GM12878 (cell line): ENCODE measurements around the gene YTHDC1. TPM values are rescaled to one million over a fixed set of nuclear protein-coding genes. Genes with fewer than 3 reads are reported as not detected.

ENCODE experiments used
- ATAC-seq: fragments of 200-7000 bp; cut with Tn5 transposase; 3 replicates; pipeline ENCODE4 v1.9.1; 2020; ENCODE audit warnings: mild to moderate bottlenecking, moderate library complexity
- BruUV-seq: library from RNA; stranded (reverse); fragments of 400-500 nt; replicated peaks from 2 replicates; lab custom pipeline; 2021; lab: Mats Ljungman, UMichigan
- CTCF ChIA-PET: fragments of 300-600 bp; sonication (Branson Sonifier 250); formaldehyde crosslinking; extraction: SDS; loops from one replicate; lab custom pipeline; 2021; ENCODE audit warnings: inconsistent platforms; lab: Yijun Ruan, JAX
- POLR2A ChIA-PET: fragments of 350-600 bp; formaldehyde crosslinking; extraction: SDS; loops from one replicate; lab custom pipeline; 2021; ENCODE audit warnings: inconsistent platforms; lab: Charles Lee
- RAD21 ChIA-PET: fragments of 300-600 bp; sonication (Branson Sonifier 250); formaldehyde crosslinking; loops from one replicate; lab custom pipeline; 2023; ENCODE audit warnings: antibody characterized with exemption; ENCODE audit not compliant: unreplicated experiment; lab: Charles Lee
- SMC1A ChIA-PET: fragments of 300-600 bp; sonication (Branson Sonifier 250); formaldehyde crosslinking; loops from one replicate; lab custom pipeline; 2023; ENCODE audit not compliant: unreplicated experiment, uncharacterized antibody; lab: Charles Lee
- DNase-seq: peaks from one replicate; pipeline ENCODE4 v3.0.0-alpha.2; 2011; ENCODE audit warnings: low read depth, low spot score
- FAIRE-seq: peaks from 3 replicates; lab custom pipeline; 2011; peaks lifted over from hg19 to GRCh38; lab: Jason Lieb, UNC
- H2AFZ ChIP-seq: 2 replicates; pipeline ENCODE4 v1.6.0; 2011; ENCODE audit warnings: low read depth, low read length, control low read depth; ENCODE audit not compliant: control insufficient read depth
- H3K27ac ChIP-seq: 2 replicates; pipeline ENCODE4 v1.5.1; 2011; ENCODE audit warnings: control low read depth; ENCODE audit not compliant: control insufficient read depth, insufficient read depth
- H3K27me3 ChIP-seq, 2 experiments: replicated peaks in 1 of 2; 2 replicates each; pipeline versions ENCODE4 v1.6.0 to v1.6.1; 2011; ENCODE audit warnings: low read length in 1 of 2; ENCODE audit not compliant: control insufficient read depth in 2 of 2, insufficient read depth in 2 of 2
- H3K36me3 ChIP-seq, 2 experiments: 2 replicates each; pipeline ENCODE4 v1.5.1; 2011; ENCODE audit warnings: low read length in 1 of 2; ENCODE audit not compliant: control insufficient read depth in 2 of 2, insufficient read depth in 2 of 2
- H3K4me1 ChIP-seq: 2 replicates; pipeline ENCODE4 v1.6.1; 2011; ENCODE audit warnings: mild to moderate bottlenecking, low read length, moderate library complexity, mixed read lengths; ENCODE audit not compliant: control insufficient read depth, insufficient read depth
- H3K4me2 ChIP-seq: 2 replicates; pipeline ENCODE4 v1.6.0; 2011; ENCODE audit warnings: control low read depth; ENCODE audit not compliant: control insufficient read depth, insufficient read depth
- H3K4me3 ChIP-seq: fragments of 200-600 bp; sonication (generic); 2 replicates; pipeline ENCODE4 v1.5.1; 2016
- H3K79me2 ChIP-seq: 2 replicates; pipeline ENCODE4 v1.6.0; 2011; ENCODE audit warnings: low read length; ENCODE audit not compliant: control insufficient read depth, insufficient read depth
- H3K9ac ChIP-seq: 2 replicates; pipeline ENCODE4 v1.8.0; 2011; ENCODE audit warnings: low read length, control low read depth, mixed read lengths; ENCODE audit not compliant: control insufficient read depth, insufficient read depth
- H3K9me3 ChIP-seq: replicated peaks from 3 replicates; pipeline ENCODE4 v1.5.1; 2011; ENCODE audit warnings: mild to moderate bottlenecking, low read length; ENCODE audit not compliant: control insufficient read depth, insufficient read depth
- H4K20me1 ChIP-seq: 2 replicates; pipeline ENCODE4 v1.6.0; 2011; ENCODE audit not compliant: control insufficient read depth, insufficient read depth
- ATF7 ChIP-seq: fragments of 450-650 bp; IDR thresholded peaks from 2 replicates; pipeline ENCODE4 v1.6.1; 2016; ENCODE audit warnings: low read depth, mild to moderate bottlenecking
- CBX5 ChIP-seq: sonication (generic); IDR thresholded peaks from 2 replicates; pipeline ENCODE4 v1.6.1; 2016; ENCODE audit warnings: low read depth, moderate library complexity, mild to moderate bottlenecking, inconsistent platforms
- CEBPB ChIP-seq, 2 experiments: fragments of 150-350 bp in 1 of 2; IDR thresholded peaks; 2 replicates each; pipeline ENCODE4 v1.6.1; 2012 to 2014; ENCODE audit warnings: low read depth in 2 of 2, low read length in 2 of 2, borderline replicate concordance in 1 of 2, inconsistent platforms in 1 of 2
- CTCF ChIP-seq, 3 experiments: IDR thresholded peaks in 2 of 3; conservative IDR thresholded peaks in 1 of 3; 2 replicates each; pipeline ENCODE4 v1.5.1; 2011; ENCODE audit warnings: low read depth in 3 of 3, low read length in 3 of 3, mild to moderate bottlenecking in 3 of 3, control low read depth in 2 of 3, moderate library complexity in 2 of 3, inconsistent platforms in 1 of 3, mixed read lengths in 1 of 3; ENCODE audit not compliant: control insufficient read depth in 2 of 3, insufficient read depth in 1 of 3; ENCODE audit errors: extremely low read depth in 1 of 3
- KLF5 ChIP-seq: fragments of 450-650 bp; IDR thresholded peaks from 2 replicates; pipeline ENCODE4 v1.6.1; 2014; ENCODE audit warnings: mild to moderate bottlenecking; ENCODE audit not compliant: partially characterized antibody
- YBX1 ChIP-seq: fragments of 450-650 bp; IDR thresholded peaks from 2 replicates; pipeline ENCODE4 v1.6.1; 2016; ENCODE audit warnings: antibody characterized with exemption
- ZSCAN29 ChIP-seq: fragments of 450-650 bp; IDR thresholded peaks from 2 replicates; pipeline ENCODE4 v1.6.1; 2017; ENCODE audit warnings: mild to moderate bottlenecking, moderate library complexity
- in situ Hi-C: fragments of 300-500 bp; cut with MboI; formaldehyde crosslinking; loops from 9 replicates; pipeline ENCODE4 v1.14.3; 2018; ENCODE audit warnings: mixed read lengths
- intact Hi-C: fragments of 100-400 bp; cut with micrococcal nuclease; formaldehyde crosslinking; loops from one replicate; pipeline ENCODE4 v1.14.2; 2022; ENCODE audit not compliant: unreplicated experiment
- polyA plus RNA-seq, 11 experiments: library from polyadenylated mRNA; depleted of rRNA in 4 of 11; unstranded in 6 of 11; stranded (reverse) in 5 of 11; fragments of >200 nt; fragmentation: Nextera tagmentation in 4 of 11; fragmentation: Illumina TruSeq in 1 of 11; extraction: Ambion mirVana in 4 of 11; extraction: Trizol in 1 of 11; gene quantifications; 1 replicate in 1 of 11; 2 replicates in 10 of 11; pipeline versions ENCODE4 v1.2.1 to v1.2.3, GENCODE V29; 2011 to 2016; ENCODE audit warnings: inconsistent platforms in 2 of 11, missing spikeins in 2 of 11, low read depth in 1 of 11
- total RNA-seq, 4 experiments: library from RNA; depleted of rRNA in 3 of 4; stranded (reverse); fragments of >200 nt in 3 of 4; fragmentation: Illumina TruSeq in 1 of 4; extraction: Trizol in 1 of 4; gene quantifications; 2 replicates each; pipeline versions ENCODE4 v1.2.1 to v1.2.3, GENCODE V29; 2013 to 2021

Gene YTHDC1
- total and polyA plus RNA-seq, 10 of the 15 experiments (the other 5 are each of a cell fraction or from before 2014, with no cell fraction given) = 18.7 to 83.2 (median 47.5) TPM

DNA sequence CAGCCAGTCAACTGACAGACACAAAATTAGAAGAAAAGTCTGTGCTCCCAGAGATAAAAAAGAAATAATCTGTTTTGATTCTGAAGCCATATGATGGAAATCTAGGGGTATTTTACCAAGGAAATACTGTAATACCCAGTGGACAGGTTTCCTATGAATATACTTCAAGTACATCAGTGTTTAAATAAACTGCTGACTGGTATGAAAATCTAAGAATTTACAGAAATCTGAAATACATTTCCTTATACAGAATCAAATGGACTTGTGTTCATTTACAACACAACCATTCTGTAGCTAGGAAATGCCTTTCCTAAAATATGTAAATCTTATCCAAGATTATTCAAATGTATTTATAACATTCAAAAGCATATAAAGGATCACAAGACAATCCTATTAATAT lies 13.4 kb downstream of the YTHDC1 start:
- no peak overlapping the region for H3K9ac ChIP-seq
- SMC1A ChIA-PET = no interaction called here
- DNase-seq = no peak
- no peaks in the 10 kb centered on the region for H4K20me1 ChIP-seq
- no peaks in the 10 kb centered on the region for H3K9me3 ChIP-seq
- no peak for ATAC-seq
- no peak overlapping the region for H3K4me2 ChIP-seq
- no peak for FAIRE-seq
- H3K4me1 ChIP-seq = no peaks in the 10 kb centered on the region
- POLR2A ChIA-PET = no interaction called here
- H3K27me3 ChIP-seq = no peaks in the 10 kb centered on the region
- CTCF ChIA-PET = no interaction called here
- intact Hi-C loops = no loop called here
- peaks cover 1 to 16% of the 10 kb centered on the region in 2 experiments for H3K36me3 ChIP-seq
- H2AFZ ChIP-seq = no peak overlapping the region
- TF ChIP-seq YBX1 = no peak
- TF ChIP-seq ZSCAN29 = no peak
- TF ChIP-seq CBX5 = no peak
- TF ChIP-seq CEBPB (IDR thresholded peaks at IDR 0.05; ENCODE audit: borderline replicate concordance in 1 of 2, low read depth in 2 of 2, low read length in 2 of 2) = no peak
- no peak for TF ChIP-seq KLF5
- no peak for TF ChIP-seq CTCF (IDR thresholded peaks at IDR 0.05 in 2 of 3, conservative IDR thresholded peaks at IDR 0.05 in 1 of 3; ENCODE audit: control insufficient read depth in 2 of 3, extremely low read depth in 1 of 3, insufficient read depth in 1 of 3, low read depth in 3 of 3, low read length in 3 of 3)
- no peak for TF ChIP-seq ATF7
- TF ChIP-seq, all 136 proteins: peak for 0
- in situ Hi-C loops = no loop called here
- no TSS peak for BruUV-seq
- Histone ChIP-seq H3K4me3 (no peak overlapping the region), H3K79me2 (peaks cover 30% of the 10 kb centered on the region), H3K27ac (no peak overlapping the region)
- RAD21 ChIA-PET = no interaction called here
